H1 (cell line): ENCODE measurements around the gene MT1F. TPM values are rescaled to one million over a fixed set of nuclear protein-coding genes. Genes with fewer than 3 reads are reported as not detected.
A peak's percentile ranks its signal among the peaks of the same experiment; 100 is the strongest.

Experiments
- CTCF ChIA-PET: fragments of 300-600 bp; sonication (Branson Sonifier 250); formaldehyde crosslinking; loops from one replicate; lab custom pipeline; 2021; ENCODE audit not compliant: partially characterized antibody; lab: Charles Lee
- POLR2A ChIA-PET: fragments of 300-600 bp; sonication (Branson Sonifier 250); formaldehyde crosslinking; loops from one replicate; lab custom pipeline; 2021; ENCODE audit warnings: inconsistent platforms; ENCODE audit not compliant: partially characterized antibody; lab: Charles Lee
- DNase-seq, 2 experiments: peaks; one replicate each; pipeline versions ENCODE4 v3.0.0 to v3.0.0-alpha.2; 2010 to 2022; ENCODE audit warnings: low spot score in 2 of 2, low read depth in 1 of 2, mixed read lengths in 1 of 2
- FAIRE-seq: peaks from 2 replicates; lab custom pipeline; 2011; peaks lifted over from hg19 to GRCh38; lab: Jason Lieb, UNC
- H2AFZ ChIP-seq: 2 replicates; pipeline ENCODE4 v1.8.1; 2012; ENCODE audit warnings: low read length, inconsistent platforms
- H2AK5ac ChIP-seq: 2 replicates; pipeline ENCODE4 v1.6.1; 2013; ENCODE audit warnings: low read depth, low read length
- H2BK120ac ChIP-seq: replicated peaks from 2 replicates; pipeline ENCODE3; 2013; ENCODE audit warnings: low read depth, low read length, inconsistent platforms
- H2BK12ac ChIP-seq: 2 replicates; pipeline ENCODE4 v1.6.1; 2013; ENCODE audit warnings: low read depth, low read length
- H2BK15ac ChIP-seq: 2 replicates; pipeline ENCODE4 v1.6.1; 2013; ENCODE audit warnings: low read length
- H2BK20ac ChIP-seq: 2 replicates; pipeline ENCODE4 v1.6.1; 2013; ENCODE audit warnings: low read length
- H2BK5ac ChIP-seq: 2 replicates; pipeline ENCODE4 v1.6.1; 2013; ENCODE audit warnings: low read depth, low read length
- H3K14ac ChIP-seq: 2 replicates; pipeline ENCODE4 v1.6.1; 2013; ENCODE audit warnings: inconsistent platforms; ENCODE audit not compliant: insufficient read length
- H3K18ac ChIP-seq: 2 replicates; pipeline ENCODE4 v1.6.1; 2013; ENCODE audit warnings: low read length; ENCODE audit errors: extremely low read depth
- H3K23ac ChIP-seq: 2 replicates; pipeline ENCODE4 v1.6.1; 2013; ENCODE audit warnings: inconsistent platforms; ENCODE audit not compliant: insufficient read length
- H3K23me2 ChIP-seq: 2 replicates; pipeline ENCODE4 v1.6.1; 2013; ENCODE audit warnings: low read depth, low read length
- H3K27ac ChIP-seq: 2 replicates; pipeline ENCODE4 v1.6.1; 2011; ENCODE audit warnings: low read depth, low read length, inconsistent platforms
- H3K27me3 ChIP-seq, 4 experiments: replicated peaks in 1 of 4; 1 replicate in 1 of 4; 2 replicates in 3 of 4; pipeline versions ENCODE4 v1.6.1 to v1.8.1; 2011 to 2013; ENCODE audit warnings: low read length in 3 of 4, mild to moderate bottlenecking in 3 of 4, inconsistent platforms in 2 of 4, mixed read lengths in 2 of 4, moderate library complexity in 1 of 4; ENCODE audit not compliant: control insufficient read depth in 3 of 4, insufficient read depth in 3 of 4; ENCODE audit errors: extremely low read depth in 1 of 4
- H3K36me3 ChIP-seq, 4 experiments: 2 replicates each; pipeline versions ENCODE4 v1.6.1 to v1.8.1; 2011 to 2013; ENCODE audit warnings: mild to moderate bottlenecking in 4 of 4, low read length in 3 of 4, moderate library complexity in 2 of 4, control low read depth in 1 of 4, inconsistent platforms in 1 of 4; ENCODE audit not compliant: insufficient read depth in 4 of 4, control insufficient read depth in 2 of 4
- H3K4ac ChIP-seq: replicated peaks from 2 replicates; pipeline ENCODE3; 2013; ENCODE audit warnings: low read length, low read depth, mixed read lengths, inconsistent platforms; ENCODE audit not compliant: insufficient read length
- H3K4me1 ChIP-seq, 4 experiments: replicated peaks in 1 of 4; 1 replicate in 1 of 4; 2 replicates in 3 of 4; pipeline versions ENCODE4 v1.6.1 to v1.8.1; 2011 to 2013; ENCODE audit warnings: low read length in 3 of 4, inconsistent platforms in 2 of 4, mixed read lengths in 1 of 4; ENCODE audit not compliant: insufficient read depth in 4 of 4, control insufficient read depth in 3 of 4
- H3K4me2 ChIP-seq, 2 experiments: 2 replicates each; pipeline versions ENCODE4 v1.6.1 to v1.8.1; 2011 to 2013; ENCODE audit warnings: low read depth in 2 of 2, low read length in 2 of 2, control low read depth in 1 of 2, inconsistent platforms in 1 of 2, mild to moderate bottlenecking in 1 of 2; ENCODE audit not compliant: insufficient read depth in 1 of 2
- H3K4me3 ChIP-seq, 4 experiments: fragments of 200-600, 300-600 bp in 1 of 4; sonication (generic), shearing (Covaris generic), sonication (Bioruptor Twin) in 1 of 4; 2 replicates each; pipeline versions ENCODE4 v1.5.1 to v1.8.1; 2011 to 2016; ENCODE audit warnings: low read length in 4 of 4, low read depth in 3 of 4, control low read depth in 2 of 4, inconsistent platforms in 2 of 4, mild to moderate bottlenecking in 2 of 4, mixed read lengths in 1 of 4, moderate library complexity in 1 of 4; ENCODE audit not compliant: insufficient read depth in 2 of 4; ENCODE audit errors: extremely low read depth in 1 of 4
- H3K56ac ChIP-seq: replicated peaks from 2 replicates; pipeline ENCODE3; 2013; ENCODE audit warnings: low read depth, mild to moderate bottlenecking, mixed read lengths, low read length, inconsistent platforms; ENCODE audit not compliant: insufficient read length
- H3K79me1 ChIP-seq: 2 replicates; pipeline ENCODE4 v1.6.1; 2013; ENCODE audit warnings: low read depth, low read length, control low read depth
- H3K79me2 ChIP-seq, 2 experiments: 2 replicates each; pipeline versions ENCODE4 v1.6.1 to v1.8.1; 2012 to 2013; ENCODE audit warnings: low read length in 2 of 2, mild to moderate bottlenecking in 2 of 2, inconsistent platforms in 1 of 2; ENCODE audit not compliant: insufficient read depth in 2 of 2, control insufficient read depth in 1 of 2
- H3K9ac ChIP-seq, 4 experiments: replicated peaks in 1 of 4; 1 replicate in 1 of 4; 2 replicates in 3 of 4; pipeline versions ENCODE4 v1.6.1 to v1.8.1; 2011 to 2013; ENCODE audit warnings: low read depth in 3 of 4, low read length in 3 of 4, control low read depth in 2 of 4, mild to moderate bottlenecking in 2 of 4, moderate library complexity in 2 of 4, inconsistent platforms in 1 of 4; ENCODE audit errors: extremely low read depth in 1 of 4
- H3K9me3 ChIP-seq, 2 experiments: 2 replicates each; pipeline versions ENCODE4 v1.6.1 to v1.8.1; 2012 to 2013; ENCODE audit warnings: mild to moderate bottlenecking in 2 of 2, moderate library complexity in 2 of 2, control low read depth in 1 of 2, inconsistent platforms in 1 of 2, low read depth in 1 of 2, low read length in 1 of 2, mixed read lengths in 1 of 2; ENCODE audit not compliant: insufficient read depth in 2 of 2
- H4K20me1 ChIP-seq, 2 experiments: replicated peaks in 1 of 2; 2 replicates each; pipeline versions ENCODE3 to v1.8.1; 2011 to 2013; ENCODE audit warnings: inconsistent platforms in 2 of 2, low read length in 2 of 2, mild to moderate bottlenecking in 1 of 2; ENCODE audit not compliant: insufficient read depth in 2 of 2, control insufficient read depth in 1 of 2
- H4K5ac ChIP-seq: 2 replicates; pipeline ENCODE4 v1.6.1; 2013; ENCODE audit warnings: low read length, low read depth, mixed read lengths, inconsistent platforms; ENCODE audit not compliant: insufficient read length
- H4K8ac ChIP-seq: 2 replicates; pipeline ENCODE4 v1.8.0; 2013; ENCODE audit warnings: mild to moderate bottlenecking, moderate library complexity, low read length, inconsistent platforms; ENCODE audit not compliant: insufficient read depth; ENCODE audit errors: extremely low read depth
- H4K91ac ChIP-seq: replicated peaks from 2 replicates; pipeline ENCODE3; 2013; ENCODE audit warnings: low read length, mixed read lengths, inconsistent platforms; ENCODE audit not compliant: insufficient read length
- CEBPB ChIP-seq: IDR thresholded peaks from 2 replicates; pipeline ENCODE4 v1.6.1; 2012; ENCODE audit warnings: low read depth, low read length
- POU5F1 ChIP-seq: IDR thresholded peaks from 2 replicates; pipeline ENCODE4 v1.6.1; 2011; ENCODE audit warnings: low read depth, mild to moderate bottlenecking, low read length, moderate library complexity
- WGBS, 2 experiments: shearing (Covaris generic) in 1 of 2; methylation state at CpG; one replicate each; pipeline versions ENCODE4 v1.1.6 to v1.1.7; 2013 to 2015; ENCODE audit warnings: low lambda C conversion rate in 2 of 2, mixed read lengths in 2 of 2, inconsistent platforms in 1 of 2, low coverage in 1 of 2, missing lambda C conversion rate in 1 of 2; ENCODE audit not compliant: insufficient replicate concordance in 2 of 2, insufficient coverage in 1 of 2, insufficient read length in 1 of 2; ENCODE audit errors: extremely low coverage in 1 of 2, missing lambda C conversion rate in 1 of 2; 5-methylcytosine and 5-hydroxymethylcytosine counted together
- polyA plus RNA-seq, 7 experiments: library from polyadenylated mRNA; depleted of rRNA in 3 of 7; stranded (reverse) in 5 of 7; unstranded in 2 of 7; fragments of >200 nt in 5 of 7; fragments of 200-250 nt in 2 of 7; gene quantifications; 1 replicate in 5 of 7; 2 replicates in 1 of 7; 4 replicates in 1 of 7; pipeline versions ENCODE4 v1.2.1 to v1.2.3, GENCODE V29; 2011 to 2013; ENCODE audit warnings: missing spikeins in 2 of 7, mixed read lengths in 2 of 7
- total RNA-seq: library from RNA; stranded (reverse); fragmentation: NEBNext Ultra II Directional; extraction: Animal tissue kit (Norgen Biotek cat#: 25700); gene quantifications from 2 replicates; pipeline ENCODE4 v1.2.1, GENCODE V29; 2021

The MT1F gene
- total and polyA plus RNA-seq, 2 of the 8 experiments (the other 6 are each of a cell fraction or from before 2014, with no cell fraction given): 5.9 to 20.8 TPM

- H3K27ac ChIP-seq: no peak overlapping the region
- H2AFZ ChIP-seq: no peak overlapping the region
- no peak for DNase-seq
- no peak overlapping the region for H3K9ac ChIP-seq
- no peak overlapping the region for H4K8ac ChIP-seq
- H3K27me3 ChIP-seq: no peaks in the 10 kb centered on the region; a peak in 2 of 7 replicates
- no peak overlapping the region for H3K14ac ChIP-seq
- no peaks in the 10 kb centered on the region for H4K20me1 ChIP-seq
- 64% methylated on average over 1 of the region's 1 CpG; no CpG with 5 or more reads in 1 of the 2 experiments for WGBS, 2 experiments
- TF ChIP-seq POU5F1 (no peak), CEBPB (peak; percentile 42; the same call in 1 of the 2 replicates)
- TF ChIP-seq, all 59 proteins: peak for 1
- Histone ChIP-seq H2AK5ac (no peak overlapping the region), H2BK5ac (no peak overlapping the region), H4K91ac (no peak overlapping the region), H2BK20ac (no peak overlapping the region), H3K79me2 (no peaks in the 10 kb centered on the region), H3K4me1 (peaks cover 0 to 2% (median 0%) of the 10 kb centered on the region in 4 experiments; a peak in 1 of 7 replicates), H3K9me3 (peaks cover 0 to 4% of the 10 kb centered on the region in 2 experiments; a peak in 1 of 4 replicates), H3K4ac (no peak overlapping the region), H2BK15ac (no peak overlapping the region), H3K18ac (no peak overlapping the region), H3K23ac (no peak overlapping the region), H3K4me3 (no peak overlapping the region), H3K79me1 (no peaks in the 10 kb centered on the region), H4K5ac (no peak overlapping the region), H3K56ac (no peak overlapping the region), H3K4me2 (no peak overlapping the region), H3K23me2 (no peaks in the 10 kb centered on the region), H3K36me3 (no peaks in the 10 kb centered on the region), H2BK120ac (no peak overlapping the region), H2BK12ac (no peak overlapping the region)
- ChIA-PET CTCF (interaction anchor here (0.6 to 4.8 kb wide), 15 partner anchors 7 to 124 kb away, joined by 3 to 85 read pairs (median 24); partner anchors contain the start of genes MT1B, MT1G, MT1H and MT1X), POLR2A (interaction anchor here (0.9 to 3.3 kb wide), 3 partner anchors 16 to 75 kb away, joined by 5 to 25 read pairs (median 24); partner anchors contain the start of genes MT1E and MT1X)
- no peak for FAIRE-seq
Observed at GRCh38 chr16:56700195-56700594, 42.4 kb downstream of the MT1F start.
